AG08395 (cell line): ENCODE data around the gene EDN1.
"Not testable (repeated sequence)": the region's sequence is repeated elsewhere in the genome, so short reads cannot be mapped to it uniquely, and the experiment has no call there.

Experiments
- DNase-seq: peaks from one replicate; pipeline ENCODE4 v3.0.0; 2012; ENCODE audit warnings: mixed read lengths, low spot score

Gene EDN1

DNA sequence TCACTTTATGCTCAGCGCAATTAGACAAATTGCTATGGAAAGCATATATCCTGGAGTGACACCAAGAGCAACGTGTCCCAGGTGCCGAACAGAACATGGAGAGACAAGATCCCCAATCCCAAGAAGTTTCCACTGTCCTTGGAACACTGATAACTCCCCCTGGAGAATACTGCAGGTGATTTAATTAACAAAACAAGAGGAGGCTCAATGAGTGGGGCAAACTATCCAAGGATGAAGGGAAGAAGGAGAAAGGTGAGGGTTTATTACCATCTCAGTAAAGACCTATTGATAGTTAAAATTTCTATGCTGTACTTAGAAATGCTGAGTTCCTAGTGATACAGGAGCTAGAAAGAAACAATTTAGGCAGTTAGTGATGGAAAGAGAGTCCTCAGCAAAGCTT, 35.7 kb downstream of the EDN1 start:
- no peak for DNase-seq

DNA sequence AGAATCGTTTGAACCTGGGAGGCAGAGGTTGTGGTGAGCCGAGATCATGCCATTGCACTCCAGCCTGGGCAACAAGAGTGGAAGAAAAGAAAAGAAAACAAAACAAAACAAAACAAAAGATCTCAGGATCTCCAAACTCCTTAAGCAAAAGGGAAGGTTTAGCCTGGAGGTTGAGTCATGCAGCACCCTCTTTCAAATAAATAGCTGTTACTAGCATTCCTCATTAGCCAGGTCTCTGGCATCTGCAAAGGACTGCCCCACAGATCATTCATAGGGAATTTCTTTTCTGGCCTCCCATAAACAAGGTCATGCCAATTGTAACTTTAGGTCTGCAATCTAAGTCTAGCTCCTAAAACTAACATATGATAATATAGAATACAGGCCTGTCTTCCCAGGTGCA, 37.2 kb downstream of the EDN1 start:
- DNase-seq: peak; percentile 59

DNA sequence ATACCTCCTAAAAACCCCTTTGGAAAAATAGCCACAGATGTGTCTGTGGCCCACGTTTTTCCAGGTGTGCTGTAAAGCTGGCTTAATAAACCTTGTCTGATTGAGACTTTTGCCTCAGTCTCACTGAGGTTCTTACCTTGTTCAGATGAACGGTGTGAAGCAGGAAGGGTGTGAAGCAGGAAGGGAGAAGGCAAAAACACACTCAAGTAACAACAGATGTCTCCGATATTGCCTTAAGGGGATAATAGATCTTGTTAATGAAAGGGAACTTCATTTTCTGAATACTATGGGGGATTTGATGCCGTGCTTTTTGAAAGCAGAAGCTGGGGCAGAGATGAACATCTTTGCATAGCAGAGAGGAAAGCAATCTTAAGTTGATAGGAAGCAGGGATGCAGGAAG, 37.8 kb downstream of the EDN1 start:
- no peak for DNase-seq

DNA sequence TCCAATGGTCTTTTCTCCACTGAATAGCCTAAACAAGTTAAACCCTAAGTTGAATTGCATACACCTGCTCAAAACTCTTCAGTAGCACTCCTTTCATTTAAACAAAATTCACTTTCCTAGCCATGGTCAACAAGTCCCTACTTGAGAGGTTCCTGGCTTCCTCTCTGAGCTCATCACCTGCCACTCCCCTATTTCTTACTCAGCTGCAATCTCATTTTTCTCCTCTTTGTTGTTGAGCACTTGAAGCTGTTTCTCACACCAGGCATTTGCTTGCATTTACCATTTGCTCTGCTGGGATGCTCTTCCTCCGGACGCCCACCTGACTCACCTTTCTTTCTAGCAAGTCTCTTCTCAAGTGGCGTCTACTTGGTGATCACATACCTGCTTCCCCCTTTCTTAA, 38.5 kb downstream of the EDN1 start:
- DNase-seq: no peak

DNA sequence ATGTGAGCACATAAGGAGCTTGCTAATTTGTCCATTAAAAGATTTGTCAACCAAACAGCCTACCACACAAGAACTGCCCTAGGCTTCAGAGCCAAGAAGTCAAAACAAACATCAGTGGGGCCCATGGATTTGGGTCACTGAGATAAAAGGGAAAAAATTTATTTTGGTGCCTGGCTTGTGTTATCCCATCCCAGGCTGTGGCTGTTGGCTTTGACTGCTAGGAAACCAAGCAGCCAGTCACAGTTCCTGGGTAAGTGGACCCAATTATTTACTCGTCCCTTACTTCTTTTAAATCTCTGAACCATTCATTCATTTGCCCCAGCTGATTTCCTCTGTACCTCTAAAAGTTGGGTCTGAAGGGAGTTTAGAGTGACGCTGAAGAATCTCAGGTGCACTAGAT, 41.3 kb downstream of the EDN1 start:
- no peak for DNase-seq

DNA sequence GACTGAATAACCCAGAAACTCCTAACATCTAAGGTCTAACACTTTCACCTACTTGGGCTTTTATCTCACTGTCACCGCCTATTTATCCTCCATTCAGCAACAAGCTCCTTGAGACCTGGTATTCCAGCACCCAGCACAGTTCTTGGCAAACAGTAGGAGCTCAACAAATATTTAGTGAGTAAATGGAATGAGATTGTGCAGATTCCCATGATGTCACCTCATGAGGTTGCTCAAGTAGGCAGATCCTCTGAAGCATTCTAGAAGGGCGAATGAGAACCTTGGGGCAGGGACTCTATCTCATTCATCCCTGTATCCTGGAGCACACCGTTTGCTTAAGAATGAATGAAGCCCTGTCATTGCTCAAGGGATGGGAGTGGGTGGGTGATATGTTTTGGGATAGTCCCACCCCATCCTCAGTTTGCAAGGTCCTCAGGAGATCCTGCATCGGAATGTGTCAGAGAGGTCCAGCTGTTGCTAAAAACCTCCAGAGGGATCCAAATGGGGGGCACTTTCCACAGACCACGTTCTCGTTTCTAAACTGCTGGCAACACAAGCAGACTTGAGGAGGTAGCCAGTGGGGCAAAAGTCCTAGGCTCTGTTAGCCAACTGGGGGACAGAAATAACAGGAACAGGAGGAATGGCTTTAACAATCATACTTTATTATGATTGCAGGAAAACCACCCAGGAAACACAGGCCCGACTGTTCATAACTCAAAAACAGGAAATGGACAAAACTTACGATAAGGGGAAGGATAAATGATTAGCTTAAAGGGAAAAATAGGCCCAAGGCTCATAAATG, 42.0 kb downstream of the EDN1 start:
- DNase-seq: no peak

DNA sequence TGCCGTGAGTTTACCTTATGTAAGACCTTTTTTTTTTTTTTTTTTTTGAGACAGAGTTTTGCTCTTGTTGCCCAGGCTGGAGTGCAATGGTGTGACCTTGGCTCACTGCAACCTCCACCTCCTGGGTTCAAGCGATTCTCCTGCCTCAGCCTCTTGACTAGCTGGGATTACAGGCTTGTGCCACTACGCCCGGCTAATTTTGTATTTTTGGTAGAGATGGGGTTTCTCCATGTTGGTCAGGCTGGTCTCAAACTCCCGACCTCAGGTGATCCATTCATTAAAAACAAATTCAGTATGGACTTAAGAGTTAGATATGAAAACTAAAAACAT, 42.6 kb downstream of the EDN1 start:
- DNase-seq: not testable (repeated sequence)

DNA sequence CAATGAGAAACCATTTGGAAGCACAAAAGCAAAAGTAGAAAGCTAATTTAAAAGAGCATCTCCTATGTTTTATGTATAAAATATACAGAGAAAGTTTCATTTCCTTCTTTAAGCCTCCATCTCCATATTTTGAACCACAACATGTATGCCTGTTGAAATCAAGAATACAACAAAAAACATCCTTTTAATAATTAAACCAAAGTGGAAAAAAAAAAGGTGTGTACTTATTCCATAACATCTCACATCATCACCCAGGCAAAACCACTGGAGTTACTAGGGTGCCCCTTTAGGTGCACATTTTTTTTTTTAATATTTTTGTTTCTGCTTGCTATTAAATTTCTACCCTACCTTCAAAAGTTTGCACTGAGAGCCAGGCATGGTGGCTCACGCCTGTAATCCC, 43.0 kb downstream of the EDN1 start:
- DNase-seq: no peak

DNA sequence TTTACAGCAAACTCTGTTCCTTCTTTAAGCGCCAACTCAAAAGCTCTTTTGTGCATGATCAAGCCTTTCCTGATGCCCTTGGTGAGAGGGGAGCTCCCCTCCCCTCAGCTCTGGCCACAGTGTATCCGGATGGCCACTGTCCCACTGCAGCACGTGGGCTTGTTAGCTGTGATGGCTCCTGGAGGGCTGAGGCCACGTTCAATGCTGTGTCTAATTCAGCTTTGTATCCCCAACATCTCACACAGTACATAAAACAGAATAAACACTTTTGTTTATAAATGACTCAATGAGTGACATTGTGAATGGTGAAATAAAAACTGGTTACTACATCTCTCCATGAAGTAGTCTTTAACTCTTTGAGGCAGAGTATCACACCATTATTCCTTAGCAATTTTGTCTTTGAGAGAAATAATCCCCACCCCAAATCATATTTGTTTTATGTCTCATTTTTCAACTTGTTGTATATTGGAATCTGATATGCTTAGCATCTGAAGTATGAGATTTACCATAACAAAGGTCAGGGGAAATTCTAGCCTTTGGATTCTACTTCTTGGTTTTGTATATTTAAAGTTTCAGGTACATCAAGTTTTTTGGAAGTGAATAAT, 44.5 kb downstream of the EDN1 start:
- DNase-seq: no peak

DNA sequence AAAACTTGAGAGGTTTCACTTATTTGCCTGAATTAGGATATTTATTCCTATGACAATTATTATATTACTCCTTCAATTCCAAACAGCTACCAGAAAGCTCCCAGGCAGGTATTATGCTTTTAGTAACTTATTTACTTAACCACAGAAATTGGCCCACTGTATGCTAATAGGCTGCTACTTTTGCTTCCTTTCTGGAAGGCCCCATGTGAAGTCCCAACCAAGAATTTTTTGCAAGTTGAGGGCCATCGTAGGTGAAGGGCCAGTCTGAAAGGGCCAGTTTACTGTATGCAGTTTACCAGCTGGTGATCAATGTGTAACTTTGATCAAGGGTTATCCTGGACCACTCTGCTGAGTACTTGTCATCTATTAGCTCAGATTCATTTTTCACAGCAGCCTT, 45.0 kb downstream of the EDN1 start:
- no peak for DNase-seq

DNA sequence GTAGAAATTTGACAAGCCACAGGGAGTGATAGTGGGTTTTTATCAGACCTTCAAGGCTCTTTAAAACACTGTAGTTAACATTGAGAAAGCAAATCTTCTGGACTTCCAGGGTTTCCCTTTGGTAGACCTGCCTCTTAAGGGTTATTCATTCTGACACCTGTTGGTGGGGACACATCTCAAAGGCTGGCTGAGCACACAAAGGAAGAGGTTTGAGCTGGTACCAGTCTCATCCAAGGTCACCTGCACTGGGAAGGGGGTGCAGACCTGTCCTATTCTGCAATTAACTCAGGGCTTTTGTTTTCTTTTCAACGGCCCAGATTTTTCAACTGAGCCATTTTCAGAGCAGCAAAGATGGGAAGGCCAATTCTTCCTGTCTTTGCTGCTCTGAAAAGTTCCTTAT, 45.6 kb downstream of the EDN1 start:
- DNase-seq: no peak

DNA sequence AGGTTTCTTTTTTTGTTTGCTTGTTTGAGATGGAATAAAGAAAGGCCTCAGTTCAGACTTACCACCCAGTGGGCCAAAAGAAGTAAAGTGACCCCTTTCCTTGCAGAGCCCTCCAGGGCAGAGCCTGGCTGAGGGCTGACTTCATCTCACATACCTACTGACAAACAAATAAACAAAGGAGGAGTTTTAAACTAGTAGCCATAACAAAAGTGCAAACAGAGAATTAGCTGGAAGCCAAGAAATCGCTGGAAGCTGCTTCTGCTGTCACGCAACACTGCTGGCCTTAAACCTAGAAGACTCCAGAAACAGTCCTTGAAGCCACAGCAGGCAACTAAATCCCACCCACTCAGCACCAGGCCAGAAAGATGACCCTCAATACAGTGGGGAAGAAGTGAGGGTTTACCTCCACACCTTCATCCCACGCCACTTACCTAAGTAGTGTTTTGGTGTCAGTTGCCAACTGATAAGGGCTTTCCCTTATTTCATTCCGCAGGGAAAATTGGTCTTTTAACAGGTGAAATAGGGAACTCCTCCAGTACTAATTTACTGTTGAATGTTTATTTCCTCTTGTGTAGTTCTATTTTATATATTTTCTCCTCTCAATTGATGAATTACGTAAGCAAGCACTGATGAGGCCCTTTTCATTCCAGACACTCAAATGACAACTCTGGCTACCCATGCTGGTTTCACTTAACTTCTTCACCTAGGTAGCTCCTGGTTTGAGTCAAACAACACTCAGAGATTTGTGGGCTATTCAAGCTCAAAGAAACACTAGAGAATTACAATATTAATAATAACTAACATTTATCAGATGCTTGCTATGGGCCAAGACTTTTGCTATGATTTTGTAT, 46.2 kb downstream of the EDN1 start:
- no peak for DNase-seq

DNA sequence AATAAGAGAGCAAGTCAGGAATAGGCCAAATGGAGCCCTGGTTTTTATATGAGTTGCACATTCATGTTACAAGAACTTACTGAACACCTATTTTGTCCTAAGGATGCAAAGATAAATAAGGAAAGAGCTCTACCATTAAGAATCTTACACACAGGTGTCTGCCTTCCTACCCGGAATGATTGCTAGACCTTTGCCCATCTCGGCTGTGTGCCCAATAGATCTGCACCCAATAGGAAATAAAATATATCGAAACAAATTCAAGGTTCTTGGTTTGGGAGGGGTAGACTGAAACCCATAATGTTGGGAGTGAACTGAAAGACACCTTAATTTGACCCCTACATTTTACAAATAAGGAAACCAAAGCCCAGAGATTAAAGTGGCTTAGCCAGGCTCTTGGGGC, 48.9 kb downstream of the EDN1 start:
- no peak for DNase-seq

DNA sequence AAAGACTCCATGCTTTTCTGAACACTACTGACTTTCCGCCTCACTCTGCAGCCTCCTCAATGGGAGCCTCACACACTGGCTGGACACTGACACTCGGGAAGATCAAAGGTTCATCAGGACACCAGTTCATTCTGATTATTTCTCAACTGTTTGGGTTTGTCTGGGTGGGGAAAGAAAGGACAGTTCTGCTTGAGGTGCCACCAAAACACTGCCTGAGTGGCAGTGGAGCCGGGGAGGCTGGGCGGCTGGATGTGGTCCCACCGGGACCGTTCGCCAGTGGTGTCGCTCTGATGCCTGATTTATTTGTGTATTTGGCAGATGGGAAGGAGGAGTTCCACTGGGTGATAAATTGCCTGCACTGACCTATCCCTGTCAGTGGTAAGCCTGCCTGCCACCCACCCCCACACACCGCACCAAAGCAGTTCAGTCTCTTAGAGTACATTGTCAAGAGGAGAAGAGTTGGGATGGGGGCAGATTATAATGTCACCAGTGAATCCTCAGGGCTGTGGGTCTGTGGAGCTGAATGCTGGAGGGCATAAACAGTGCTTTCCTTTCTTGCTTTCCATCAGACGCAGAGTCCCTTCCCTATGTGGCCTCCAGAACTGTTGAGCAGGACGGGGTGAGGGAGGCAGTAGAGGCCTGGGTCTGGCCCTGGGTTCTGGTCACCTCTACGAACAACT, 49.8 kb downstream of the EDN1 start:
- DNase-seq: no peak

DNA sequence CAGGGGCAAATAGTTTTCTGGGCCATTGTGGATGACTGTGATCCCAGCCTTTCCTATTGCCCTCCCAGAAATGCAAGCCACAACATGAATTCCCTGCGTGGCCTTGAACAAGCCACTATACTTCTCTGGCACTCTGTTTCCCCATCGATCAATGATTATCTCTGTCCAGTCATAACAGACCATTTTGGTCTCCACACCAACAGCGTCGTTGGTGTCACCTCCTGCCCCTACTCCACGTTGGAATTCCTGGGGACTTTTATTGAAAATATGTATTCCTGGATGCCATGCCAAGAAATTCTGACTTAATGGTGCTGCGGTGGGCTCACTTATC, 50.3 kb downstream of the EDN1 start:
- DNase-seq: no peak

DNA sequence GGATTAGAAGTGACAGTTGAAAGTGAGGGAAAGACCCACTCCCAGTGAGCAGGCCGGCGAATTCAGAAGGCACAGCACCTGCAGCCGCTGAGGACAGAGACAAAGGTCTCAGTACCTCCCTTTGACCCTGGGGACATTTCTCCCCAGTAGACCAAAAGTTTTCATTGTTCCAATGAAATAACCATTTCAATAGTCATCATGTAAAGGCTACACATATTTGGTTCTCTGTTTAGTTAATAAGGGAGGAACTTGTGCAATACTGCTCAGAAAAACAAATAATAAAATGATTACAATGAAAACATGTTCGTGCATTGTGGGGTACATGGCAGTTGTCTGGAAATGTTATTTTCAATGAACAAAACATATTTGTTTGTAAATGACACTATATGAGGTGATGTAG, 52.5 kb downstream of the EDN1 start:
- no peak for DNase-seq

DNA sequence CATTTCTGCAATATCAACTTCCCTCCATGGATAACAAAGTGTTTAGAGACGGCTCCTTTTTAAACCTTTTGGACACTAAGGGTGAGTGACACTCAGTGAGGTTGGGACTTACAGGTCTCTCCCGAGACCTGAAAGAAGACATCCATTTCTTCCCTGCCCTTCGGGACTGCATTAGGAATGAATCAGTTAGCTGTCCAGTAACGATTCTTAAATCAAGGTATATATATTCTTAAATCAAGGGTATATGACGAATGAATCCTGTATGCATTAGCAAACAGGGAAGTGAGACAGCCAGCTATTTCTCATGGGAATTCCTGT, 52.9 kb downstream of the EDN1 start:
- DNase-seq: no peak

DNA sequence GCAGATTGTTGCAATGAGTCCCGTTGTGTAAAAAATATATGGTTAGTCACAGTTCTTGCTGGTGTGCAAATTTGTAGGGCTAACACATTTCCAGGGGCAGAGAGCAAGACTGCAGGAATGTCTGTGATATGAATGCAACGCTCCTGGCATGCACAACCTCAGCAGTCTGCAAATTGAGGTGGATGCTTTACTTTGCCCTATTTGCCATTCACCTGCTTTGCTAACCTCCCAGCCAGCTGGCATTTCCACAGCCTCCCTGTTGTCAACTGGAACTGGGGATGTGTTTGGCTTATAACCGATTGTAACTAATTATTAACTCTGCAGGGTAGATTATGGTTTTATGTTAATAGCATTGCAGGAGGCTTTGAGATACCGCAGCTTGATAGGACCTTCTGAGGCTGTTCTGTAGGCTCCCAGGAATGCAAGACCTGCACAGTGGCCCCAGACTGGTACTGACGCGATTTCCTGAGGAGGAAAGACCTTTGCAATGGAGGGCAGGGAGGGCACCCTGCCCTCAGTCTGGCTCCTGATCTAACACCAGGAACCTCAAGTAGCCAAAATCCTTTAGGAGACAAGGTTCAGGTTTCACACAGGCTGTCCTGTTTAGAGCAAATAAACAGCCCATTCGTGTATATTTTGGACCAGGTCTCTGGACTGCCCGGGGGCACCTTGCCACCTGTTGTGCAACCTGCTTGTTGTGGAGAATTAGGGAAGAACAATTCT, 53.4 kb downstream of the EDN1 start:
- DNase-seq: no peak

DNA sequence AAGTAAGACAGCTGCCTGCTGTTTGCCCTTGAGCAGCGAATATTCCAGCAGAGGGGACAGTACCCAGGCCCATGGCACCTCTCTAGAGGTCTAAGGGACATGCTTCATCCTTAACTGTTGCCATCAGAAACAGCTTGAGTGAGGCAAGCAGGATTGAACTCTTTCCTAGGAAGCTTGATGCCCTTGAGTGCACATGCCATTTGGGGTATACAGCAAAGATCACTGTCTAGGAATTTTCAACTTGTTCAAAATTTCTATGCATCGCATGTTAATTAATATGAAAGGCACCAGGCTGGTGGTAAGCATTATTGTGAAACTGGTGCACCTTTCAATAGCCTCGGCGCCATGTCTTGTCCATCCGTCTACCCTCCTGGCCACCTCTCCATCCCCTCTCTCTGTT, 54.1 kb downstream of the EDN1 start:
- DNase-seq: no peak

DNA sequence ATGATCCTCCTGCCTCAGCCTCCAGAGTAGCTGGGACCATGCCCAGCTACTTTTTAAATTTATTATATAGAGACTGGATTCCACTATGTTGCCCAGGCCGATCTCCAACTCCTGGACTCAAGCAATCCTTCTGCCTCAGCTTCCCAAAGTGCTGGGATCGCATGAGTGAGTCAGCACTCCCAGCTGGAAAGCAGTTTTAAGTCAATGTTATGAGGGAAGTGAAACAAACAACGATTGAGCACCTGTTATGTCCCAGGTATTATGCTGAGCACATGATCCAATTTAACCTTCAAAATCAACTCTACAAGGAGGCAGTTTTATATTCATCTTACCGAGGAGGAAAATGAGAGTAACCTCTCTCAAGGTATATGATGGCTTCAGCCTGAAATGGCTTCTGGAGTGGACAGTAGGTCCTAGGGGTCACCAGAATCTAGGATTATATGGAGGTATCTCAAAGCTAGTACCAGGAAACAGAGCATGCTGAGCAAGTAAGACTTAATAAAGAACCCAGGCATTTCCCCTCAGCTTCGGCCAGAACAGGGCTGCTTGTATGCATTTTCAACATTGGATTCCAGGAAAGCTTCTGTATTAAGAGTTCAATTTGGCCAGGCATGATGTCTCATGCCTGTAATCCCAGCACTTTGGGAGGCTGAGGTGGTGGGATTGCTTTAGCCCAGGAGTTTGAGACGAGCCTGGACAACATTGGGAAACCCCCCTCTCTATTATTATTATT, 55.0 kb downstream of the EDN1 start:
- DNase-seq: no peak

DNA sequence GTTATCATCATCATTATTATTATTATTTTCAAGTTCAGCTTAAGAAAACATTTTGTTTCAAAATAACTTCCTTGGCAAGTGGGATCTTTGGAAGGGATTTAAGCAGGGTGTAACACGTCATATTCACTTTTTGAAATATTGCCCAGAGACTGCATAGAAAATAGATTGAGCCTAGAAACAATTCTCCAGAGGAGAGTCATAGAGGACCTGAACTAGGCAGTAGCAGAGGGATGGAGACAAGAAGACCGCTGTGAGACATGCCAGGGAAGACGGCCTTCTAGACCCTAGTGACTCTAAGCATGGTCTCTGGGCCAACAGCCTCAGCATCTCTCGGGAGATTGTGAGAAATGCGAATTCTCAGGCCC, 55.5 kb downstream of the EDN1 start:
- peak; percentile 17 for DNase-seq
